Measurements from ENCODE around the gene TSPEAR.
"Not testable (repeated sequence)": the region's sequence is repeated elsewhere in the genome, so short reads cannot be mapped to it uniquely, and the experiment has no call there.

TSPEAR gene

DNA sequence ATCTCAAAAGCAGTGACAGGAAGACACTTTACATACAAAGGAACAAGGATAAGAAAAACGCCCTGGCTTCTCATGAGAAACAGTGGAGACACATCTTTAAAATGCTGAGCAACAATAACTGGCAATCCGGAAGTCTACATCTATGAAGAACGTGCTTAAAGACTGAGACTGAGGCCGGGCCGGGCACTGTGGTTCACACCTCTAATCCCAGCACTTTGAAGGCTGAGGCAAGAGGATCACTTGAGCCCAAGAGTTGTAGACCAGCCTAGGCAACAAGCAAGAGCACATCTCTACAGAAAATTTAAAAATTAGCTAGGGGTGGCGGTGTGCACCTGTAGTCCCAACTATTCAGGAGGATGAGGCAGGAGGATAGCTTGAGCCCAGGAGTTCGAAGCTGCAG, 27.3 kb downstream of the TSPEAR start:
- DNase-seq (ENCODE audit: low spot score), result no peak

DNA sequence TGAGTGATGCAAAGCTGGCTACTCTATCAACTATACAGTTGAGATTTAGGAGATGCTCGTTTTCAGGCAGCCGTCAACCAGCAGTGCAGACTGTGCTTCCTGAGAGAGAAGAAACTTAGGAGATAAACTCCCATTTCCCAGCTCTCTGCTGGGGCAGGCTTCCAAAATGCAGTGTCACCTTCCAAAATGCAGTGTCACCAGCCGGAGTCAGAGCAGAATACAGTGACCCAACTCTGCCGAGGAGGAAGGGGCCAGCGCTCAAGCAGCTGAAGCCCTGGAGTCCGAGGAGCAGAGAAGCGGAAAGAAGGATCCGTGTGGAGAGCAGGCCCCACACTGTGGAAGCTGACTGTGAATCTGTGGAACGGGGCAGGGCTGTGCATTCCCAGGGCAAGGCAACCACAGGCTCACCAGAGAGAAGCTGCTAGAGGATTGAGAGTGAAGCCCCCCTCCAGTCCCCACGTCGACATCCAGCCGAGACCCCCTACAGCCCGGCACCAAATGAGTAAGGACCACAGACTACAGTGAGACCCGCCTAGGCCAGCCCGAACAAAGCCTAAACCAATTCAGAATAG, 28.7 kb downstream of the TSPEAR start:
- no peak for DNase-seq (ENCODE audit: low spot score)

DNA sequence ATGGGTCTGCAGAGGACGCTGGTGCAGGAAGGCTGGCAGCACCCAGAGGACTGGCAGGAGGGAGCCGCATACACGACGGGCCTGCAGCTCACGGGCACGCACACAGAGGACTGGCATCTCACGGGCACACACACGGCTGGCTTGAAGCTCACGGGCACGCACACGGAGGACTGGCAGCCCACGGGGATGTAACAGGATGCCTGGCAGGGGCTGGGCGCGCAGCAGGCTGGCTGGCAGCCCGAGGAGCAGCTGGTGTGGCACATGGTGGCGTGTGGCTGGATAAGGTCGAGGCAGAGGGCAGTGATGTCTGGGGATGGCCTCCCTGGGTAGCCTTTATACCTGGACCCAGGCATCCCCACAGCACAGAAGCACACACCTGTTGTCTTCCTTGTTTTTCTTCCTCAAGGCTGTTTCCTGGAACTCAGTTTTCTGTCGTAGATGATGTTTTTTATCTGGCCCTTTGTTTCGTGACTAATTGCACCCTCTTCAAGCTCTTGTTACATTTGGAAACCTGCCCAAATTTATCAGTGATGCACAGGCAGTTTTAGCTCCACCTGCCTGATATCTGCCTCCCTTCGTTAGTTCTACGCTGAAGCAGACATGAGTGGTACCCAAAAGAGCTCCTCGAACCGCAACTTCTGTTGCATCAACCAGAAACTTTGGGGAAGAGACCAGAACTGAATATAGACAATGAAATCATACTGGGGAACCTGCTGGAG, 29.4 kb downstream of the TSPEAR start, which contains the start of gene KRTAP12-1:
TSS of gene KRTAP12-1 (minus strand) at position 303 of the 719 bp plus-strand sequence. CDS start at position 263, 40 bp downstream.
- no peak for DNase-seq (ENCODE audit: low spot score)

DNA sequence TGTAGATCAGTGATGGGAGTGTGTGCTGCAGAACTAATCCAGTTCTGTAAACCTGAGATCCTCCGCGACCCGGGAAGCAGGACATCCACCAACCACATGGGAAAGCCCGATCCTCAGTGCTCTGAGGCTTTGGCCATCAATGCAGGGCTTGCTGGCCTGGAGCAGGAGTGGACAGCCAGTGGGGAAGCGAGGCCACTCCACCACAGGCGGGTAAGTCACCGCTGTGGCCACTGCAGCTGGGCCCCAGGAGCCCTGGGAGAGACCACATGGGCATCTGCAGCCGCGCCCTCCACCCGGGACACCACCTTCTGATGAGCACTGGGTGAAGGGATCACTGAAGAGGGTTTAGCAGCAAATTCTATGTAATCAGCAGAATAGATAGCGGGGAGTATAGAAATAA, 30.2 kb downstream of the TSPEAR start:
- no peak for DNase-seq (ENCODE audit: low spot score)

DNA sequence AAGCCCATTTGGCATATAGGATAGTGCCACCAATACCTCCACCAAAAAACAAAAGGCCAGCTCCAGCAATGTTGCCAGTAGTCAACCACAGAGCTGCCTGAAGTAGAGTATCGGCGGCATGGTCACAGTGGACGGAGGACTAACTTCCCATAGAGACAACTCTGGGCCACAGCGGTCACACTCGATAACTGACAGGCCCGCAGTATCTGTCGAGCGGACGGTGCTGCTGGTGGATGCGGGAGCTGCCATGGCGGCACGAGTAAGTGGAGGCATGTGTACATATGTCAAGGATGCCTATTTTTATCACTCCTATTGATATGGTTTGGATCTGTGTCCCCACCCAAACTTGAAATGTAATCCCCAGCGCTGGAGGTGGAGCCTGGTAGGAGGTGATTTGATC, 33.5 kb downstream of the TSPEAR start:
- DNase-seq (ENCODE audit: low spot score), result no peak

DNA sequence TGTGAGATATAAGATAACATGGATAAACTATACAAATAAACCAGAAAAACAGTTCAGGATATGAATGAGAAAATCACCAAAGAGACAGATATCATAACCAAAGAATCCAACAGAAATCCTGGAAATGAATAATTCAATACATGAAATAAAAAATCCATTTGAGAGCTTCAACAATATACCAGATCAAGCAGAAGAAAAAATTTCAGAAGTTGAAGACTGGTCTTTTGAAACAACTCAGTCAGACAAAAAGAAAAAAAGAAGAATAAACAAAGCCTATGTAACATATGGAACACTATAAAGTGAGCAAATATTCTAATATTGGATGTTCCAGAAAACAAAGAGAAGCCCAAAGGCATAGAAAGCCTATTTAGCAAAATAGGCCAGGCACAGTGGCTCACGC, 39.5 kb downstream of the TSPEAR start:
- no peak for DNase-seq (ENCODE audit: low spot score)

DNA sequence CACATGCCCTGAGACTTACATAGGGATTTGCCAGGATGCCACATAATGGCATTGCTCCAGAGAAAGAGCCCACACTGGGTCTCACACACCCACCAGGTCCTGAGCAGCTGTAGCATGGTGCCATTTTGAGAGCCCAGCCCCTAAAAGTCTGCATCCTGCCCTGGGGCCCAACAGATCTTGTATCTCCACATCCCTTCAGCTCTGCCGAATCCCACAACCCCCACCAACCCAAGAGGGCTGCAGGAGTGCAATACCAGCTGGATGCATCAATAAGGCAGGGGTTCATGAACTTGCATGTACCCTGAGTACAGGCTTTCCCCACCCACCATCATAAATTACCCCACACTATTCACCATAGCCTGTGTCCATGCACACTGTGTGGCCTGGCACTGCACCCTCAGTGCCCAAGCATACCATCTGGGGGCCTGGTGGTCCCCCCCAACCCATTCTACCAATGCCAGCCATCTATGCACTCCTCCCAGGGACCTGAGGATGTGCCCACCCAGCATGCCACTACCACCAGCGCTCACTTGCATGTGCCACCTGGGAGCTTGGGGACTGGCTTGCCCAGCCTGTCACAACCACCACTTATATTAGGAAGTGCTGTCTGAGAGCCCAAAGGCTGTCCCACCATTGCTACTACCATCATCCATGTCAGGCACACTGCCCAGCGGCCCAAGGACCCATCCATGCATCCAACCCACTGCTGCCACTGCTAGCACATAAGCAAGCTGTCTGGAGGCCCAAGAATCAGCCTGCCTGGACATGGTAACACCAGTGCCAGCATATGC, 40.5 kb downstream of the TSPEAR start:
- no peak for DNase-seq (ENCODE audit: low spot score)

DNA sequence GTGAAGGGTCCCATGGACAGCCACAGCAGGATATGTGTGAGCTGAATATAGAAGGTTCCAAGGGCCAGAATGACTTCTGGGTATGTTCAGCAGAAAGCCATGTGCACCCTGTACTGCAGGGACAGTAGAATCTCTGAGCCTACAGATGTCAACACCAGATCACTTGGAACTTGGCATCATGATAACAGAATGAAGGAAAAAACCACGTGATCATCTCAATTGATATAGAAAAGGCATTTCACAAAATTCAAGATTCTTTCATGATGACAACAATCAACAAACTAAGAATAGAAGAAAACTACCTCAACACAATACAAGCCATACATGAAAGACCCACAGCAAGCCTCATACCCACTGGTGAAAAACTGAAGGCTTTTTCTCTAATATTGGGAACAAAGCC, 43.8 kb downstream of the TSPEAR start:
- DNase-seq (ENCODE audit: low spot score), result no peak

DNA sequence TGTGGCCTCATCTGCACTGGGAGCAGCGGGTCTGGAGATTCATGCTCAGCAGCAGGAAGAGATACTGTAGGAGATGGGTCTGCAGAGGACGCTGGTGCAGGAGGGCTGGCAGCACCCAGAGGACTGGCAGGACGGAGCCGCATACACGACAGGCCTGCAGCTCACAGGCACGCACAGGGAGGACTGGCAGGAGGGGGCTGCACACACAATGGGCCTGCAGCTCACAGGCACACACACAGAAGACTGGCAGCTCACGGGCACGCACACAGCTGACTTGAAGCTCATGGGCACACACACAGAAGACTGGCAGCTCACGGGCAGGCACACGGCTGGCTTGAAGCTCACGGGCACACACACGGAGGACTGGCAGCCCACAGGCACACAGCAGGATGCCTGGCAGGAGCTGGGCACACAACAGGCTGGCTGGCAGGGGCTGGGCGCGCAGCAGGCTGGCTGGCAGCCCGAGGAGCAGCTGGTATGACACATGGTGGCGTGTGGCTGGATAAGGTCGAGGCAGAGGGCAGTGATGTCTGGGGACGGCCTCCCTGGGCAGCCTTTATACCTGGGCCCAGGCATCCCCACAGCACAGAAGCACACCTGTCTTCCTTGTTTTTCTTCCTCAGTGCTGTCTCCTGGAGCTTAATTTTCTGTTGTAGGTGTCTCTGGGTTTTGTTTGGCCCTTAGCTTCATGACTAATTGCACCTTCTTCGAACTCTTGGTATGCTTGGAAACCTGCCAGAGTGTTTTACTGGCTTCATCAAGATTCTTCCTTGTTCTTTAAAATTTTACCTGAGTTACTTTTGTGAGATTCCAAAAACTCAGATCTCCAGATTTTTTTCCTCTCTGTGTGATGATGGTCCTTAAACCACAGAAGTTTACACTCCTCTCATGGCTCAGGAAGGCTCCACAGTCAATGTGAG, 44.7 kb downstream of the TSPEAR start, which contains the start of gene KRTAP12-2:
TSS of gene KRTAP12-2 (minus strand) at position 527 of the 920 bp plus-strand sequence. CDS start at position 486, 41 bp downstream.
- DNase-seq (ENCODE audit: low spot score), result no peak

DNA sequence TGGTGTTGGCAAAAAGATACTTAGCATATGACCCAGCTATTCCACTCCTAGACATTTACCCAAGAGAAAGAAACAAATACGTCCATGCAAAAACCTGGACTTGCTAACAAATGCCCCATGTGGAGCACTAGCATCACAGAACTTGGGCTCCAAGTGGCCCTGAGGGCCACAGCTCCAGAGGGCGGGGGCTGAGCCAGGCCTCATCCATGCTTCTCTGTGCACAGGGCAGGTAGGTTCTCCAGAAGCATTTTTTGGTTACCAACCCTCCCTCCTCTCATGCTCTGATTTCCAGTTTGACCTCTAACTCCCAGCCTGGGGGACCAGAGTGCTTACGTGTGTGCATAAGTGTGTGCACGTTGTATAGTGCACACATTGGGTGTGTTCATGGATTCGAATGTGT, 46.7 kb downstream of the TSPEAR start:
- DNase-seq (ENCODE audit: low spot score), result no peak

DNA sequence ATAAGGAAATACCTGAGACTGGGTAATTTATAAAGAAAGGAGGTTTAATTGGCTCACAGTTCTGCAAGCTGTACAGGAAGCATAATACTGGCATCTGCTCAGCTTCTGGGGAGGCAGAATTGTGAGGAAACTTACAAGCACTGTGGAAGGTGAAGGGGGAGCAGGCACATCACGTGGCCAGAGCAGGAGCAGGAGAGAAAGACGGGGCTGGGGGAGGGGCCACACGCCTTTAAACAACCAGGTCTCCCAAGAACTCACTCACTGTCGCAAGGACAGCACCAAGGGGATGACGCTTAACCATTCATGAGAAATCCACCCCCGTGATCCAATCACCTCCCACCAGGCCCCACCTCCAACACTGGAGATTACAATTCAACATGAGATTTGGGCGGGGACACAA, 49.8 kb downstream of the TSPEAR start:
- DNase-seq (ENCODE audit: low spot score), result not testable (repeated sequence)

DNA sequence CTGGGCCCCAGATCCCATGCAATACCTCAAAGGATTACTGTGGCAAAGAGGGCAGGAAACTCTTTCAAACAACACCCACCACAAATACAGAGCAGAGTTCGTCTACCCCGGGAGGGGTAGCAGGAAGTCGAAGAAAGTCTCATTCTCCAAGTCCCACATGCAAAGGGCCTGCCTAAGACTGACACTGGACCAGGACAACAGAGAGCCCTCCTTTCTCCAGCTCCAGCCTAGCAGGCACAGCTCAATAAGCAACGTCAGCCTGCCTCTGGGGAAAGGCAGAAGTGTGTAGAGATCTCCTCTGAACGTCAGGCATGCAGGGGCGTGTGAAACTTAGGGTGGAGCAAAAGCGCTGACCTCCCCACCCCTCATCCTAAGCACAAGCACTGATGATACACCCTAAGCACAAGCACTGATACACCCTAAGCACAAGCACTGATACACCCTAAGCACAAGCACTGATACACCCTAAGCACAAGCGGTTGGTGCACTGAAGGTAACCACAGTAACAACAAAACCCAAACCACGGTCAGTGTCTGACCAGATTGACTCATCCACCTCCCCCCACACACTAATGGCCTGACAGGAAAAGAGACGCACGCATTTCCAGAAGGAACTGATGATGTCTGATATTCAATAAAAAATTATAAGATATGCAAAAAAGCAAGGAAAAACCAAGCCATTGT, 52.3 kb downstream of the TSPEAR start:
- DNase-seq (ENCODE audit: low spot score), result no peak

DNA sequence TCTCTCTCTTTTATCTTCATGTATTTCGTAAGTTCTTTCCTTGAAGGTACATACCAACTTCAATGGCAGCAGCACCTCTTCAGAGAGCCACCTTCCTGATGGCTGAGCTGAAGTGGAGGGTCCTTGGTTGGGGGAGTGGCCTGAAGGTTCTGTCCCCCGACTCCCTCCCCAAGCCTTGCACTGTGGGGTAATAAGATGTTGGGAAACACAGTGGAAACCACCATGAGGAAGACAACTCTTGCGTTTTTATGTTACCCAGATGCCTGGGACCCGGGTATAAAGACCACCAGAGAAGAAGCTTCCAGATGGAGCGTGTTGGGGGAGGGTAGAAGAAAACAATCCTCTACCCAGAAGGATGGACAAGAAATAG, 52.8 kb downstream of the TSPEAR start:
- DNase-seq (ENCODE audit: low spot score), result no peak

DNA sequence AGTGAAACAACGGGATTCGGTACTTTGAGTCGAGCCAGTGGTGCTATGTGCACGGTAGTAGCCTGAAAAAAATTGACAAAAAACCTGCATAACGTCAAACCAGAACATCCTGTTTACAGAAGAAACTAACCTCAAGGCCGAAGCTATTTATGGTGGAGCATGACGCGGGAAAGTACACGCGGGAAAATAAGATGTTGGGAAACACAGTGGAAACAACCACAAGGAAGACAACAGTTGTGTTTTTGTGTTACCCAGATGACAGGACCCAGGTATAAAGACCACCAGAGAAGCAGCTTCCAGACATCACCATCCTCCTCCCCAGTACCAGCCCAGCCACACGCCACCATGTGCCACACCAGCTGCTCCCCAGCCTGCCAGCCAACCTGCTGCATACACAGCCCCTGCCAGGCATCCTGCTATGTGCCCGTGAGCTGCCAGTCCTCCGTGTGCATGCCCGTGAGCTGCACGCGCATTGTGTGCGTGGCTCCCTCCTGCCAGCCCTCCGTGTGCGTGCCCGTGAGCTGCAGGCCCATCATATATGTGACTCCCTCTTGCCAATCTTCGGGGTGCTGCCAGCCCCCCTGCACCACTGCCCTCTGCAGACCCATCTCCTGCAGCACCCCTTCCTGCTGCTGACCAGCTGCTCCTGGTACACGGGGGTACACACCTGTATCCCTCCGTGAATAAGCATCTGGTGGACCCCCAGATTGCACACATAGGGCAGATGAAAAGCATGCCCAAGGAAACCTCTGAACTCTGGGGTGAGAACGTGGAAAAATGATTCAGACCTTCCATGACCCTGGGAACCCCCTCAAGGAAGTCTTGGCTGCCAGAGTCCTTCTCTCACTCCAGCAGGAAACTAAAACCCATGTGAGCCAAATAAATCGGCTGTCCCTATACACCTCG, 53.5 kb downstream of the TSPEAR start, which contains the start of gene KRTAP12-3:
TSS of gene KRTAP12-3 (plus strand) at position 298 of the 906 bp plus-strand sequence. CDS start at position 346, 48 bp downstream.
- no peak for DNase-seq (ENCODE audit: low spot score)

DNA sequence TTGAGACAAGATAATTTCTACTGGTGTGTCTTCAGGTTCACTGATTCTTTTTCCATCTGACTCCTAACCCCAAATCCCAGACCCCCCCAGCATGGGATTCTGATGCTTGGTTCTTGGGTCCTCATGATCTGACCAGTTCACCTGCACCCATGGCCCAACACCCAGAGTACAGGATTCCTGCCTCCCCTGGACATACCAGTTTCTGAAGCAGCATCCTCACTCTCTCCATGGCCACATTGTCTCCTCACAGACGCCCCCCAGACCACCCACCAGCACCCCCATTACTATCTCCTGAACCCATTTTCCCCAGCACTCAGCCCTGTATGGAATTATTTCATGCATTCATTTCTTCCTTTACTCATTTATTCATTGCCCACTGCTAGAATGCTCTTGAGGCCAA, 54.5 kb downstream of the TSPEAR start:
- no peak for DNase-seq (ENCODE audit: low spot score)

DNA sequence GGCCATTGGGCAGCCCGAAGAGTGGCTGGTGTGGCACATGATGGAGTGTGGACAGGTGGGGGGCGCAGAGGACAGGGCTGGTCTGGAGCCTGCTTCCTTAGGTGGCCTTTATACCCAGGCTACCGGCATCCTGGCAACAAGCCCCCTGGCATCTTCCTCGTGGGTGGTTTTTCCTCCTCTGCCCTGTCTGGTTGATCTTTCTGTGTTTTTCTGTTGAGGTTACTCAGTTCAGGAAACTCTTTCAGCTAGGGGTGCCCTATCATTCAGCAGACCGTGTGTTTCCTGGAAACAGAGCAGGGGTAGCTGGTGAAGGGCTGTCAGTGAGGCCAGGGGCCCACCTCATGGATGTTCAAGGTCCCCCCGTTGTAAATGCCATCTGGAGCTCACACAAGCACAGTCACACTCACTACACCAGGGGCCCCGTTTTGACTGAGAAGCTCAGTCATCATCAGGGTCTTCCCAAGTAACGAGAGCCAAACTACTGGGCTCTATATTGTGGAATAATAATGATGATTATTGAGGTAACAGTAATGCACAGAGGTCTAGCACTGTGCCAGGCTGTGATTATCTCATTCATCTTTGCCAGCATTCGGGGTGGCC, 56.7 kb downstream of the TSPEAR start, which contains the start of gene KRTAP12-4:
TSS of gene KRTAP12-4 (minus strand) at position 84 of the 600 bp plus-strand sequence. CDS start at position 39, 45 bp downstream.
- no peak for DNase-seq (ENCODE audit: low spot score)

DNA sequence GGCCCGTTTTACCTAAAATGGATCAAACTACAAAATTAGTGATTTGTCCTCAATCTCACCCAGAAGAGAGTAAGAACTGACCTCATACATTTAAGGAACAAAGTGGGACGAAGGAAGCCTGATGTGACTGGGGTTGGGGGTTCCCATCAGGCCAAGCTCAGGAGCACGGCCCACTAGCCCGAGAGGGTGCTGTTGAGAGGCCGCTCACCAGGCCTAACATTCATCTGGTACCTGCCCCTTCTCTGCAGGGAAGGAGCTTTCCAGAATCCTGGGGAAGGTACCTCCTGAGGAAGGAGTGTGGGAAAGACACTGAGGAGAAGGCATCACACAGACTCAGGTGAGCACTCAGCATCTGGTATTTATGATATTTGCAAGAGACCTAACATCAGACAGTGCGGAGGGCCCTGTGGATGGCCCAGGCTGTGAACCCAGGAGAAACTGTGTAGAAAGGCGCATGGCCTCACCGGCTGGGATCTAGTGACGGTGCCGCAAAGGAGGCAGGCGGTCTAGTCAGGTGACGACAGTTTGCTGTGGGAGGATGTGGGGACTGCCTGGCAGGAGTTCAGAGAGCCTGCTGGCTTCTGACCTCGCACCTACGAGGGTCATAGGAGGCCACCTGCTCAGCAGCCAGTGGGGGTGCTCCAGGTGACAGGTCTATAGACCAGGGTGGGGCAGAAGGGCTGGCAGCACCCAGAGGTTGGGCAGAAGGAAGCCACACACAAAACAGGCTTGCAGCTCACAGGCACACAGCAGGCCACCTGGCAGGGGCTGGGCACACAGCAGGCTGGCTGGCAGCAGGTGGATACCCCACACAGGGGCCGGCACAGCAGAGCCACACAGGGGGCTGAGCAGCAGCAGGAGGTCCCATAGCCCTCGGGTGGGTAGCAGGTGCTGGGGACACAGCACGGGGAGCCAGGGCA, 57.5 kb downstream of the TSPEAR start:
- no peak for DNase-seq (ENCODE audit: low spot score)

DNA sequence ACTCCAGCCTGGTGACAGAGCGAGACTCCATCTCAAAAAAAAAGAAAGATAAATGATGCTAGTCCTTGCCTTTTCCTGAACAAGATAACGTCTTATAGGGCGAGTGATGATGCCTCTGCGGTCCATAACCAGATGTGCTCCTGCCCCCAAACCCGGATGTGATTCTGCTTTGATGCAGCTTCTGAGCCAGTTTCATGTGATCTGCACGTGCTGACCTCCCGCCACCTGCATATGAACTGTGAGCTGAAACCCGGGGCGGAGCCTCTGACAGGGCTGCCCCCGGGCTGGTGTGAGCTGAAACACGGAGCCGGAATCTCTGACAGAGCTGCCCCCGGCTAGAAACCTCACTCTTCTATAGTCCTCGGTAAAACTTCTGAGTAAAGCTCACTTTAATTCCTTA, 58.2 kb downstream of the TSPEAR start:
- DNase-seq (ENCODE audit: low spot score), result no peak
